HepG2 (cell line): Measurements from ENCODE around the gene AAR2. TPM values are rescaled to one million over a fixed set of nuclear protein-coding genes. Genes with fewer than 3 reads are reported as not detected.

ENCODE experiments used
- ARID4A ChIP-seq: sonication (generic); formaldehyde crosslinking; IDR thresholded peaks from 2 replicates; pipeline ENCODE4 v1.5.0; 2020; ENCODE audit warnings: mild to moderate bottlenecking, missing genetic modification reagents, borderline replicate concordance
- BCL3 ChIP-seq: sonication (generic); formaldehyde crosslinking; IDR thresholded peaks from 2 replicates; pipeline ENCODE4 v1.5.1; 2020; ENCODE audit warnings: mild to moderate bottlenecking, missing genetic modification reagents, moderate library complexity
- HIC2 ChIP-seq: sonication (generic); formaldehyde crosslinking; IDR thresholded peaks from 2 replicates; pipeline ENCODE4 v1.9.0; 2022; ENCODE audit warnings: low read depth, missing genetic modification reagents
- NONO ChIP-seq, 2 experiments: fragments of 450-650 bp in 1 of 2; sonication (generic) in 1 of 2; formaldehyde crosslinking in 1 of 2; IDR thresholded peaks in 1 of 2; conservative IDR thresholded peaks in 1 of 2; 2 replicates each; pipeline versions ENCODE4 v1.6.1 to v1.8.0; 2017 to 2022; ENCODE audit warnings: mild to moderate bottlenecking in 1 of 2, missing genetic modification reagents in 1 of 2, moderate library complexity in 1 of 2
- NRL ChIP-seq: sonication (generic); formaldehyde crosslinking; IDR thresholded peaks from 2 replicates; pipeline ENCODE4 v1.5.0; 2020; ENCODE audit warnings: missing genetic modification reagents, mild to moderate bottlenecking, moderate library complexity, borderline replicate concordance
- PHB2 ChIP-seq: fragments of 450-650 bp; IDR thresholded peaks from 2 replicates; pipeline ENCODE4 v1.6.1; 2018; ENCODE audit not compliant: partially characterized antibody
- PHF8 ChIP-seq: sonication (generic); formaldehyde crosslinking; IDR thresholded peaks from 2 replicates; pipeline ENCODE4 v1.5.0; 2020; ENCODE audit warnings: missing genetic modification reagents
- PPARG ChIP-seq: conservative IDR thresholded peaks from 2 replicates; pipeline ENCODE4 v1.6.1; 2016; ENCODE audit warnings: missing biosample characterization, missing genetic modification reagents
- REPIN1 ChIP-seq: sonication (generic); formaldehyde crosslinking; IDR thresholded peaks from 2 replicates; pipeline ENCODE4 v1.8.0; 2022; ENCODE audit warnings: missing genetic modification reagents, low read depth, mild to moderate bottlenecking, borderline replicate concordance
- SATB2 ChIP-seq: sonication (generic); formaldehyde crosslinking; IDR thresholded peaks from 2 replicates; pipeline ENCODE4 v1.5.0; 2020; ENCODE audit warnings: missing genetic modification reagents
- SOX13 ChIP-seq, 3 experiments: fragments of 450-650 bp in 1 of 3; sonication (generic) in 1 of 3; formaldehyde crosslinking in 1 of 3; IDR thresholded peaks in 2 of 3; conservative IDR thresholded peaks in 1 of 3; 2 replicates each; pipeline versions ENCODE4 v1.5.0 to v1.6.1; 2016 to 2020; ENCODE audit warnings: antibody characterized with exemption in 1 of 3, mild to moderate bottlenecking in 1 of 3, missing compliant biosample characterization in 1 of 3, missing genetic modification reagents in 1 of 3, moderate library complexity in 1 of 3
- SPEN ChIP-seq: sonication (generic); formaldehyde crosslinking; IDR thresholded peaks from 2 replicates; pipeline ENCODE4 v1.5.1; 2020; ENCODE audit warnings: low read depth, mild to moderate bottlenecking, missing genetic modification reagents
- ZNF24 ChIP-seq: fragments of 450-650 bp; IDR thresholded peaks from 2 replicates; pipeline ENCODE4 v1.6.1; 2017; ENCODE audit warnings: antibody characterized with exemption, mild to moderate bottlenecking
- ZNF768 ChIP-seq: sonication (generic); formaldehyde crosslinking; IDR thresholded peaks from 2 replicates; pipeline ENCODE4 v1.4.0; 2020; ENCODE audit warnings: missing genetic modification reagents
- ZNF772 ChIP-seq: sonication (generic); formaldehyde crosslinking; IDR thresholded peaks from 2 replicates; pipeline ENCODE4 v1.5.0; 2020; ENCODE audit warnings: mild to moderate bottlenecking, missing genetic modification reagents
- ZNF839 ChIP-seq: sonication (generic); formaldehyde crosslinking; IDR thresholded peaks from 2 replicates; pipeline ENCODE4 v1.4.0; 2020; ENCODE audit warnings: missing genetic modification reagents, mild to moderate bottlenecking, borderline replicate concordance
- polyA plus RNA-seq, 8 experiments: library from polyadenylated mRNA; depleted of rRNA in 3 of 8; stranded (reverse) in 7 of 8; unstranded in 1 of 8; fragments of >200 nt; fragmentation: Illumina TruSeq in 4 of 8; extraction: Trizol in 4 of 8; gene quantifications; 2 replicates each; pipeline versions ENCODE4 v1.2.1 to v1.2.3, GENCODE V29; 2011 to 2016; ENCODE audit warnings: low read depth in 4 of 8, missing spikeins in 1 of 8, mixed read lengths in 1 of 8; ENCODE audit not compliant: insufficient read depth in 1 of 8
- total RNA-seq, 5 experiments: library from RNA; depleted of rRNA; stranded (reverse); fragments of >200 nt; fragmentation: Illumina TruSeq; extraction: Trizol; gene quantifications; 2 replicates each; pipeline ENCODE4 v1.2.3, GENCODE V29; 2016; ENCODE audit warnings: low read depth in 1 of 5
- TF ChIP-seq, protein P1 (sequence below): sonication (generic); formaldehyde crosslinking; IDR thresholded peaks from 2 replicates; pipeline ENCODE4 v1.5.1; 2020; ENCODE audit warnings: missing genetic modification reagents, mild to moderate bottlenecking, borderline replicate concordance

AAR2 gene
- total and polyA plus RNA-seq, 2 of the 13 experiments (the other 11 are each of a cell fraction or from before 2014, with no cell fraction given): 45.2 to 46.2 TPM

GRCh38 chr20:36270744-36271638 lies 34.7 kb downstream of the AAR2 start (continued):
- TF ChIP-seq ARID4A (CRISPR knock-in tag) (peak; percentile 47; the same call in 1 of the 2 replicates), ZNF768 (CRISPR knock-in tag) (peak; percentile 42; the same call in 1 of the 2 replicates), ZNF772 (CRISPR knock-in tag) (peak; percentile 65; the same call in 1 of the 2 replicates), PPARG (0 out of 2 replicates have a peak, but pooled peaks have one; percentile 11), NONO (IDR thresholded peaks at IDR 0.05) (no peak), NONO (CRISPR knock-in tag; conservative IDR thresholded peaks at IDR 0.05) (peak; percentile 82), PHB2 (no peak), HIC2 (CRISPR knock-in tag) (peak; percentile 17), SATB2 (CRISPR knock-in tag) (no peak), PHF8 (CRISPR knock-in tag) (peak; percentile 89), SPEN (CRISPR knock-in tag) (peak; percentile 77; the same call in 1 of the 2 replicates), NRL (CRISPR knock-in tag) (peak; percentile 82), ZNF839 (no peak), SOX13 (IDR thresholded peaks at IDR 0.05) (no peak; the same call in 1 of the 2 replicates), SOX13 (CRISPR knock-in tag; conservative IDR thresholded peaks at IDR 0.05 in 1 of 2, IDR thresholded peaks at IDR 0.05 in 1 of 2) (peak in 1 of 2 experiments; percentile 87; a peak in 2 of 4 replicates), ZNF24 (no peak), BCL3 (CRISPR knock-in tag) (no peak), REPIN1 (no peak)
- TF ChIP-seq, protein P1, sequence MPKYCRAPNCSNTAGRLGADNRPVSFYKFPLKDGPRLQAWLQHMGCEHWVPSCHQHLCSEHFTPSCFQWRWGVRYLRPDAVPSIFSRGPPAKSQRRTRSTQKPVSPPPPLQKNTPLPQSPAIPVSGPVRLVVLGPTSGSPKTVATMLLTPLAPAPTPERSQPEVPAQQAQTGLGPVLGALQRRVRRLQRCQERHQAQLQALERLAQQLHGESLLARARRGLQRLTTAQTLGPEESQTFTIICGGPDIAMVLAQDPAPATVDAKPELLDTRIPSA (CRISPR knock-in tag): no peak
